ENCODE results near the gene CANX. TPM values are rescaled to one million over a fixed set of nuclear protein-coding genes. Genes with fewer than 3 reads are reported as not detected.

CANX gene
- total RNA-seq, 3 donors from 2014 or later: 485 to 598 (median 521) TPM

DNA sequence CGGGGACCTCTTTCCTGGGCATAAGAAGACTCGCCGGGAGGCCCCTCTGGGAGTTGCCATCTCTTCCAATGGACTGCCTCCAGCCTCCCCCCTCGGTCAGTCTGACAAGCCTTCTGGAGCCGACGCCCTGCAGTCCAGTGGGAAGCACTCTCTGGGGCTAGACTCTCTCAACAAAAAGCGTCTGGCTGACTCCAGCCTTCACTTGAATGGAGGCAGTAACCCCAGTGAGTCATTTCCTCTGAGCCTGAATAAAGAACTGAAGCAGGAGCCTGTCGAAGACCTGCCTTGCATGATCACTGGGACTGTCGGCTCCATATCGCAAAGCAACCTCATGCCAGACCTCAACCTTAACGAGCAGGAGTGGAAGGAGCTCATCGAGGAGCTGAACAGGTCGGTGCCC, 66.6 kb downstream of the CANX start:
- TF ChIP-seq, protein P1, sequence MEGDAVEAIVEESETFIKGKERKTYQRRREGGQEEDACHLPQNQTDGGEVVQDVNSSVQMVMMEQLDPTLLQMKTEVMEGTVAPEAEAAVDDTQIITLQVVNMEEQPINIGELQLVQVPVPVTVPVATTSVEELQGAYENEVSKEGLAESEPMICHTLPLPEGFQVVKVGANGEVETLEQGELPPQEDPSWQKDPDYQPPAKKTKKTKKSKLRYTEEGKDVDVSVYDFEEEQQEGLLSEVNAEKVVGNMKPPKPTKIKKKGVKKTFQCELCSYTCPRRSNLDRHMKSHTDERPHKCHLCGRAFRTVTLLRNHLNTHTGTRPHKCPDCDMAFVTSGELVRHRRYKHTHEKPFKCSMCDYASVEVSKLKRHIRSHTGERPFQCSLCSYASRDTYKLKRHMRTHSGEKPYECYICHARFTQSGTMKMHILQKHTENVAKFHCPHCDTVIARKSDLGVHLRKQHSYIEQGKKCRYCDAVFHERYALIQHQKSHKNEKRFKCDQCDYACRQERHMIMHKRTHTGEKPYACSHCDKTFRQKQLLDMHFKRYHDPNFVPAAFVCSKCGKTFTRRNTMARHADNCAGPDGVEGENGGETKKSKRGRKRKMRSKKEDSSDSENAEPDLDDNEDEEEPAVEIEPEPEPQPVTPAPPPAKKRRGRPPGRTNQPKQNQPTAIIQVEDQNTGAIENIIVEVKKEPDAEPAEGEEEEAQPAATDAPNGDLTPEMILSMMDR (IDR thresholded peaks at IDR 0.05): no peak

DNA sequence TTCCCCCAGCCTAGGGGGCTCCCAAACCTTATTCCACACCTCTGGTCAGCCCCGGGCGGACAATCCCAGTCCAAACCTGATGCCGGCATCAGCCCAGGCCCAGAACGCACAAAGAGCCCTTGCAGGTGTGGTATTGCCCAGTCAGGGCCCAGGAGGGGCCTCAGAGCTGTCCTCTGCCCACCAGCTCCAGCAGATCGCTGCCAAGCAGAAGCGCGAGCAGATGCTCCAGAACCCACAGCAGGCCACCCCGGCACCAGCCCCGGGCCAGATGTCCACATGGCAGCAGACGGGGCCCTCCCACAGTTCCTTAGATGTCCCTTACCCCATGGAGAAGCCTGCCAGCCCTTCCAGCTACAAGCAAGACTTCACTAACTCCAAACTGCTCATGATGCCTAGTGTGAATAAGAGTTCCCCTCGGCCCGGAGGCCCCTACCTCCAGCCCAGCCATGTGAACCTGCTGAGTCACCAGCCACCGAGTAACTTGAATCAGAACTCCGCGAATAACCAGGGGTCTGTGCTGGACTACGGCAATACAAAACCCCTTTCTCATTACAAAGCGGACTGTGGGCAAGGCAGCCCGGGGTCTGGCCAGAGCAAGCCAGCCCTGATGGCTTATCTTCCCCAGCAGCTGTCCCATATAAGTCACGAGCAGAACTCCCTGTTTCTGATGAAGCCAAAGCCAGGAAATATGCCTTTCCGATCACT, 67.4 kb downstream of the CANX start:
- H3K4me1 ChIP-seq (ENCODE audit: low read depth): peaks cover 22% of the 10 kb centered on the region
- TF ChIP-seq, protein P1 (IDR thresholded peaks at IDR 0.05): no peak
- intact Hi-C loops (cut with DNase I, micrococcal nuclease): no loop called here
- peaks cover 6% of the 10 kb centered on the region for H3K36me3 ChIP-seq (ENCODE audit: low read depth)
- H3K4me3 ChIP-seq: no peak overlapping the region
- no peak for DNase-seq
- no peaks in the 10 kb centered on the region for H3K9me3 ChIP-seq
- no peak for ATAC-seq

More for the DNA sequence above, 66.6 kb downstream of the CANX start:
- DNase-seq (no peak), ATAC-seq (no peak)
- intact Hi-C loops (cut with DNase I, micrococcal nuclease): no loop called here
- H3K4me1 ChIP-seq (ENCODE audit: low read depth): peaks cover 22% of the 10 kb centered on the region
- H3K9me3 ChIP-seq: no peaks in the 10 kb centered on the region
- peaks cover 6% of the 10 kb centered on the region for H3K36me3 ChIP-seq (ENCODE audit: low read depth)
- no peak overlapping the region for H3K4me3 ChIP-seq

DNA sequence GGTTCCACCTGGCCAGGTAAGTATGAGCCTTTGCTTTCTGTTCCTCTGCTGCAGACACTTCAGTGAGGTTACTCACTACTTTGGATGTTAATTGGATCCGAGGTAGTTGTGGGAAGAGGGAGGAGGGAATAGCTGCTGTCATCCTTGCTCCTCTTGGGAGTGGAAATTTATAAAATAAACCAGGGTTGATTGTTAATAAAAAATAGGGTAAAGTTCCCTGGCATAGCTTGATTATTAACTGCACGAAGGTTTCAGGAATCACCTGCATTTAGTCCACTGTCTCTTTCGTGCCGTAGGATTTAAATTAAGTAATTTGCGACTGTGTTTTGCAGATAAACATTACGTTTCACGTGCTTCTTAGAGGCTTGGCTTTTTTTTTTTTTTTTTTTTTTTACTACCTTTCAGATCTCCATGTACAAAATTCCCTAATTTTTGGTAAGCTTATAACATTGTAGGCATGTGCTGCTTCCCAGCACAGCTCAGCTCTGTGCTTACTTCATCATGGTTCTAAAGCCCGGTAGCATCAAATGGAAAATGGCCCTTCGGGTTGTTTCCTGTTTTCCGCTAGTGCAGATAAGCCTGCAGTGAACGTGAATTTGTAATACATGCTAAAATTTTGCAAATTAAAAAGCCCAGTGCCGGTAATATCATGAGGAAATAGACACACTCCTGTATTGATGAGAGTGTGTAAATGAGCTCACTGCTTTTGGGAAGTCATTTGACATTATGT, 68.1 kb downstream of the CANX start:
- DNase-seq: no peak
- intact Hi-C loops (cut with DNase I, micrococcal nuclease): no loop called here
- no peak overlapping the region for H3K4me3 ChIP-seq
- no peaks in the 10 kb centered on the region for H3K9me3 ChIP-seq
- H3K4me1 ChIP-seq (ENCODE audit: low read depth): peaks cover 17% of the 10 kb centered on the region
- H3K36me3 ChIP-seq (ENCODE audit: low read depth): peaks cover 6% of the 10 kb centered on the region
- TF ChIP-seq, protein P1 (IDR thresholded peaks at IDR 0.05): no peak
- no peak for ATAC-seq

DNA sequence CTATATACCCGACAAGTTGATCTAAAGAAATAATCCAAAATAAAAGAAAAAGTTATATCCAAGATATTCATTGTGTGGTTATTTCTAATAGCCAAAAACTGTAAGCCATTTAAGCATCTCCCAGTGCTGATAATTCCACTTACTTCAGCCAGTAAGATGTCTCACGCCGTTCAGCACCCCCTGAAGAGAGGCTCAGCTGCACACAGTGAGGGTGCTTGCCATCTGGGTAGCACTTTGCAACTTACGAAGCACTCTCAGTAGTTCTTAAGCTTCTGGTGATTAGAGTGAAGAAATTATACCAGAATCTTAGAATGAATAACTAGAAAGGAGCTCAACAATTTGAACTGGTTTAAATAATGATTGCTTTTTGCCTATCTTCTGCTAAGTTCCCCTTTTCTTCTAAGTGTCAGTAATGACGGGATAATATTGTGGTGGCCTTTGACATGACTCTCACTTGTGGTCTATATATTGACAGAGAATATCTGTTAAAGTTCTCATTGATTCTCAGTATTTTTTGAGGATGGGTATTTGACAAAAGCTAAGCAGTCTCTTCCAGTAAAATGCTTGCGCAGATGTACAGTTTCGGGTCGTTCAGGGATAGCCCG, 68.8 kb downstream of the CANX start:
- TF ChIP-seq, protein P1 (IDR thresholded peaks at IDR 0.05): no peak
- Histone ChIP-seq H3K4me3 (no peak overlapping the region), H3K36me3 (ENCODE audit: low read depth) (peaks cover 6% of the 10 kb centered on the region), H3K9me3 (no peaks in the 10 kb centered on the region), H3K4me1 (ENCODE audit: low read depth) (peaks cover 11% of the 10 kb centered on the region)
- intact Hi-C loops (cut with DNase I, micrococcal nuclease): no loop called here
- DNase-seq (no peak), ATAC-seq (no peak)

DNA sequence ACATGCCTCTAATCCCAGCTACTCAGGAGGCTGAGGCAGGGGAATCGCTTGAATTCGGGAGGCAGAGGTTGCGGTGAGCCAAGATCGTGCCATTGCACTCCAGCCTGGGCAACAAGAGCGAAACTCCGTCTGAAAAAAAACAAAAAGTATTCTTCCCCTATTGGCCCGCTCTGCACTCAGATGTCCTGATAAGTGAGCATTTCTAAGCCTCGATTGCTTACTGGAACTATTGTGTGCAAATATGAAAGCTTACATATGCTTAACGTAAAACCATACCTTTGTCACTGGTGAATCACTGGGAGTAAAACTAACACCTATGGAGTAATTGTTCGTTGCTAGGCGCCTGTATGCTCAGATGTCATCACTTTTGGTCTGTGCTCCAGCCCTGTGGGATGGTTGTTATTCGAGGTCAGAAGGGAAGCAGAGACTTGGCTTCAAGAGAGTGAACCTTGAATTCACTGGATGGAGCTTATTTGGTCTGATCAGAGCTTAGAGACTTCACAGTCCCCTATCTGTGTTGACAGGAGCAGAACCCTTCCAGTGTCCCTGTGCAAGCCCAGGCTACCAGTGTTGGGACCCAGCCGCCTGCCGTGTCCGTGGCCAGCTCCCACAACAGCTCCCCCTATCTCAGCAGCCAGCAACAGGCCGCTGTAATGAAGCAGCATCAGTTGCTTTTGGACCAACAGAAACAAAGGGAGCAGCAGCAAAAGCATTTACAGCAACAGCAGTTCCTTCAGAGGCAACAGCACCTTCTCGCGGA, 69.7 kb downstream of the CANX start:
- Histone ChIP-seq H3K4me3 (no peak overlapping the region), H3K36me3 (ENCODE audit: low read depth) (peaks cover 6% of the 10 kb centered on the region), H3K4me1 (ENCODE audit: low read depth) (peaks cover 2% of the 10 kb centered on the region), H3K9me3 (no peaks in the 10 kb centered on the region)
- DNase-seq (no peak), ATAC-seq (no peak)
- TF ChIP-seq, protein P1 (IDR thresholded peaks at IDR 0.05): no peak
- intact Hi-C loops (cut with DNase I, micrococcal nuclease): no loop called here
